ENCODE data around the gene UCHL3. TPM values are rescaled to one million over a fixed set of nuclear protein-coding genes. Genes with fewer than 3 reads are reported as not detected.

UCHL3 gene
- total and polyA plus RNA-seq, 2 donors (not counting 3 experiments of a cell fraction or from before 2014, with no cell fraction given): 31.3 to 46.8 TPM

GRCh38 chr13:75541287-75541686 is 8.3 kb upstream of the UCHL3 start:
- no peak for DNase-seq (ENCODE audit: low read depth, low spot score)
- TF ChIP-seq POLR2A (IDR thresholded peaks at IDR 0.05; ENCODE audit: low read depth, low read length) (no peak), POLR2AphosphoS5 (IDR thresholded peaks at IDR 0.05; ENCODE audit: insufficient read depth, low read depth, low read length) (no peak), MYC (IDR thresholded peaks at IDR 0.05; ENCODE audit: low read depth, low read length) (no peak), FOS (IDR thresholded peaks at IDR 0.05; ENCODE audit: borderline replicate concordance, insufficient read depth, low read length) (no peak)
- TF ChIP-seq, protein P1, sequence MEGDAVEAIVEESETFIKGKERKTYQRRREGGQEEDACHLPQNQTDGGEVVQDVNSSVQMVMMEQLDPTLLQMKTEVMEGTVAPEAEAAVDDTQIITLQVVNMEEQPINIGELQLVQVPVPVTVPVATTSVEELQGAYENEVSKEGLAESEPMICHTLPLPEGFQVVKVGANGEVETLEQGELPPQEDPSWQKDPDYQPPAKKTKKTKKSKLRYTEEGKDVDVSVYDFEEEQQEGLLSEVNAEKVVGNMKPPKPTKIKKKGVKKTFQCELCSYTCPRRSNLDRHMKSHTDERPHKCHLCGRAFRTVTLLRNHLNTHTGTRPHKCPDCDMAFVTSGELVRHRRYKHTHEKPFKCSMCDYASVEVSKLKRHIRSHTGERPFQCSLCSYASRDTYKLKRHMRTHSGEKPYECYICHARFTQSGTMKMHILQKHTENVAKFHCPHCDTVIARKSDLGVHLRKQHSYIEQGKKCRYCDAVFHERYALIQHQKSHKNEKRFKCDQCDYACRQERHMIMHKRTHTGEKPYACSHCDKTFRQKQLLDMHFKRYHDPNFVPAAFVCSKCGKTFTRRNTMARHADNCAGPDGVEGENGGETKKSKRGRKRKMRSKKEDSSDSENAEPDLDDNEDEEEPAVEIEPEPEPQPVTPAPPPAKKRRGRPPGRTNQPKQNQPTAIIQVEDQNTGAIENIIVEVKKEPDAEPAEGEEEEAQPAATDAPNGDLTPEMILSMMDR (IDR thresholded peaks at IDR 0.05; ENCODE audit: extremely low read depth in 1 of 2, insufficient read depth in 1 of 2, low read depth in 1 of 2, low read length in 2 of 2): no peak
- TF ChIP-seq, protein P2, sequence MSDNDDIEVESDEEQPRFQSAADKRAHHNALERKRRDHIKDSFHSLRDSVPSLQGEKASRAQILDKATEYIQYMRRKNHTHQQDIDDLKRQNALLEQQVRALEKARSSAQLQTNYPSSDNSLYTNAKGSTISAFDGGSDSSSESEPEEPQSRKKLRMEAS (IDR thresholded peaks at IDR 0.05; ENCODE audit: insufficient read depth, insufficient read length): no peak
- peaks cover 6% of the 10 kb centered on the region for H3K4me1 ChIP-seq (ENCODE audit: control insufficient read depth, extremely low read depth, insufficient read depth, low read length)
- no TSS peak for BruUV-seq (replicated peaks)
- H3K27me3 ChIP-seq (ENCODE audit: control insufficient read depth in 2 of 2, insufficient read depth in 2 of 2, low read length in 2 of 2): no peaks in the 10 kb centered on the region
- no peak overlapping the region for H3K27ac ChIP-seq (ENCODE audit: insufficient read depth, low read depth, low read length)
- peaks cover 10% of the 10 kb centered on the region for H3K79me2 ChIP-seq (ENCODE audit: control insufficient read depth, insufficient read depth, low read length)
- H3K4me3 ChIP-seq (replicated peaks in 1 of 3; ENCODE audit: insufficient read depth in 1 of 3, low read depth in 1 of 3, low read length in 3 of 3): no peak overlapping the region
- no peak overlapping the region for H3K4me2 ChIP-seq (ENCODE audit: insufficient read depth, low read length)
- no peak overlapping the region for H3K9ac ChIP-seq (replicated peaks; ENCODE audit: extremely low read depth, insufficient read depth, low read length)
- ChIA-PET POLR2A (no interaction called here), CTCF (interaction anchor here (1.1 to 3.2 kb wide), 2 partner anchors 11 to 59 kb away, joined by 4 to 15 read pairs; partner anchors contain the start of gene TBC1D4)
- no peak for FAIRE-seq
- no peaks in the 10 kb centered on the region for H3K9me1 ChIP-seq (replicated peaks; ENCODE audit: control insufficient read depth, extremely low read depth, insufficient read depth, low read length)
- no peaks in the 10 kb centered on the region for H4K20me1 ChIP-seq (replicated peaks; ENCODE audit: control insufficient read depth, extremely low read depth, insufficient read depth, low read length)
- no peaks in the 10 kb centered on the region for H3K9me3 ChIP-seq (replicated peaks; ENCODE audit: control insufficient read depth, insufficient read depth, low read length)
- dilution Hi-C loops (cut with MboI; ENCODE audit: extremely low pct_ligation_motif_present, low sequenced_read_pairs): no loop called here
- H3K36me3 ChIP-seq (ENCODE audit: control insufficient read depth in 2 of 2, extremely low read depth in 1 of 2, insufficient read depth in 2 of 2, low read length in 2 of 2): no peaks in the 10 kb centered on the region
- intact Hi-C loops (cut with micrococcal nuclease): no loop called here
- H2AFZ ChIP-seq (ENCODE audit: low read depth, low read length): no peak overlapping the region

- TF ChIP-seq GATA2 (IDR thresholded peaks at IDR 0.05; ENCODE audit: insufficient read depth, insufficient read length, low read depth, low read length) (no peak), EZH2 (IDR thresholded peaks at IDR 0.05; ENCODE audit: borderline replicate concordance, low read depth, low read length, severe bottlenecking) (no peak), MYC (IDR thresholded peaks at IDR 0.05; ENCODE audit: low read depth, low read length) (no peak), FOS (IDR thresholded peaks at IDR 0.05; ENCODE audit: borderline replicate concordance, insufficient read depth, low read length) (no peak), JUN (IDR thresholded peaks at IDR 0.05; ENCODE audit: borderline replicate concordance, insufficient read depth, insufficient read length, low read depth) (no peak), POLR2A (IDR thresholded peaks at IDR 0.05; ENCODE audit: low read depth, low read length) (no peak), POLR2AphosphoS5 (IDR thresholded peaks at IDR 0.05; ENCODE audit: insufficient read depth, low read depth, low read length) (no peak)
- TF ChIP-seq, protein P1 (IDR thresholded peaks at IDR 0.05; ENCODE audit: extremely low read depth in 1 of 2, insufficient read depth in 1 of 2, low read depth in 1 of 2, low read length in 2 of 2): no peak
- TF ChIP-seq, protein P2 (IDR thresholded peaks at IDR 0.05; ENCODE audit: insufficient read depth, insufficient read length): no peak
- CTCF ChIA-PET: interaction anchor here (3.2 kb wide), 1 partner anchor 60 kb away, joined by 15 read pairs; the partner anchor contains the start of gene TBC1D4
- Histone ChIP-seq H3K9me3 (replicated peaks; ENCODE audit: control insufficient read depth, insufficient read depth, low read length) (no peaks in the 10 kb centered on the region), H3K4me2 (ENCODE audit: insufficient read depth, low read length) (no peak overlapping the region), H3K27me3 (ENCODE audit: control insufficient read depth in 2 of 2, insufficient read depth in 2 of 2, low read length in 2 of 2) (no peaks in the 10 kb centered on the region), H3K4me1 (ENCODE audit: control insufficient read depth, extremely low read depth, insufficient read depth, low read length) (peaks cover under 1% of the 10 kb centered on the region), H3K4me3 (replicated peaks in 1 of 3; ENCODE audit: insufficient read depth in 1 of 3, low read depth in 1 of 3, low read length in 3 of 3) (no peak overlapping the region), H3K9ac (replicated peaks; ENCODE audit: extremely low read depth, insufficient read depth, low read length) (no peak overlapping the region), H3K27ac (ENCODE audit: insufficient read depth, low read depth, low read length) (no peak overlapping the region), H3K9me1 (replicated peaks; ENCODE audit: control insufficient read depth, extremely low read depth, insufficient read depth, low read length) (no peaks in the 10 kb centered on the region), H3K79me2 (ENCODE audit: control insufficient read depth, insufficient read depth, low read length) (peaks cover 5% of the 10 kb centered on the region), H4K20me1 (replicated peaks; ENCODE audit: control insufficient read depth, extremely low read depth, insufficient read depth, low read length) (no peaks in the 10 kb centered on the region), H3K36me3 (ENCODE audit: control insufficient read depth in 2 of 2, extremely low read depth in 1 of 2, insufficient read depth in 2 of 2, low read length in 2 of 2) (no peaks in the 10 kb centered on the region), H2AFZ (ENCODE audit: low read depth, low read length) (no peak overlapping the region)
- intact Hi-C loops (cut with micrococcal nuclease): no loop called here
- no TSS peak for BruUV-seq (replicated peaks)
- dilution Hi-C loops (cut with MboI; ENCODE audit: extremely low pct_ligation_motif_present, low sequenced_read_pairs): no loop called here
- POLR2A ChIA-PET: no interaction called here
- DNase-seq (ENCODE audit: low read depth, low spot score): no peak
- no peak for FAIRE-seq
These were observed 7.6 kb upstream of the UCHL3 start for GRCh38 chr13:75541961-75542360.
